Measurements from ENCODE around the gene TBX2.

The TBX2 gene

GRCh38 chr17:61452301-61453290, 53.0 kb downstream of the TBX2 start, which contains the start of gene TBX4:
TSS of gene TBX4 (plus strand) at chr17:61452422. CDS start at chr17:61456491, 4,069 bp downstream.
- H3K4me3 ChIP-seq (ENCODE audit: control insufficient read depth, low read depth, low read length) = no peak within 1 kb of the TSS
- no peak for DNase-seq (ENCODE audit: low read depth)
- no peak for TF ChIP-seq CTCF (conservative IDR thresholded peaks at IDR 0.05; ENCODE audit: control insufficient read depth, insufficient read depth, low read depth, low read length)

GRCh38 chr17:61453566-61454380, 54.1 kb downstream of the TBX2 start:
- H3K4me3 ChIP-seq (ENCODE audit: control insufficient read depth, low read depth, low read length) = no peak overlapping the region
- no peak for TF ChIP-seq CTCF (conservative IDR thresholded peaks at IDR 0.05; ENCODE audit: control insufficient read depth, insufficient read depth, low read depth, low read length)
- no peak for DNase-seq (ENCODE audit: low read depth)

GRCh38 chr17:61454381-61455323, 55.0 kb downstream of the TBX2 start:
- TF ChIP-seq CTCF (conservative IDR thresholded peaks at IDR 0.05; ENCODE audit: control insufficient read depth, insufficient read depth, low read depth, low read length) = no peak
- no peak overlapping the region for H3K4me3 ChIP-seq (ENCODE audit: control insufficient read depth, low read depth, low read length)
- no peak for DNase-seq (ENCODE audit: low read depth)

- DNase-seq (ENCODE audit: low read depth) = no peak
- no peak for TF ChIP-seq CTCF (conservative IDR thresholded peaks at IDR 0.05; ENCODE audit: control insufficient read depth, insufficient read depth, low read depth, low read length)
- H3K4me3 ChIP-seq (ENCODE audit: control insufficient read depth, low read depth, low read length) = no peak overlapping the region
These were observed 55.8 kb downstream of the TBX2 start for GRCh38 chr17:61455324-61456060.

GRCh38 chr17:61456061-61456681, 56.5 kb downstream of the TBX2 start:
- no peak for DNase-seq (ENCODE audit: low read depth)
- no peak for TF ChIP-seq CTCF (conservative IDR thresholded peaks at IDR 0.05; ENCODE audit: control insufficient read depth, insufficient read depth, low read depth, low read length)
- H3K4me3 ChIP-seq (ENCODE audit: control insufficient read depth, low read depth, low read length) = no peak overlapping the region
